Keratinocyte (primary cell): ENCODE measurements around the gene EIF2B1.

Source experiments
- CTCF ChIP-seq, 3 experiments: IDR thresholded peaks in 1 of 3; conservative IDR thresholded peaks in 1 of 3; optimal IDR thresholded peaks in 1 of 3; 2 replicates in 2 of 3; 3 replicates in 1 of 3; pipeline versions ENCODE3 to v1.5.1; 2011; ENCODE audit warnings: low read length in 3 of 3, mild to moderate bottlenecking in 3 of 3, moderate library complexity in 2 of 3, control low read depth in 1 of 3, inconsistent platforms in 1 of 3; ENCODE audit not compliant: insufficient read depth in 2 of 3; ENCODE audit errors: extremely low read depth in 1 of 3
- EZH2 ChIP-seq: IDR thresholded peaks from one replicate; pipeline ENCODE4 v1.6.1; 2012; ENCODE audit warnings: inconsistent platforms, mild to moderate bottlenecking, low read length, moderate library complexity

DNA sequence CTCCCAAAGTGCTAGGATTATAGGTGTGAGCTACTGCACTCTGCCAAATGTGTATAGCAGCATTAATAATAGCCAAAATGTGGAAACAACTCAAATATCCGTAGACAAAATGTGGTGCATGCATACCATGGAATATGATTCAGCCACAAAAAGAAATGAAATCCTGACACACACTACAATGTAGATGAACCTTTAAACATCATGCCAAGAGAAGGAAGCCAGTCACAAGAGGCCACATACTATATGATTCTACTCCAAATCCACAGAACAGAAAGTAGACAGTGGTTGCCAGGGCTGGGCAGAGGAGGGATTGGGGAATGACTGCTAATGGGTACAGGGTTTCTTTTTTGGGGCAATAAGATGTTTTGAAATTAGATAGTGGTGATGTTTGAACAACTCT lies 56.9 kb downstream of the EIF2B1 start:
- no peak for TF ChIP-seq EZH2
- TF ChIP-seq CTCF (optimal IDR thresholded peaks at IDR 0.05 in 1 of 3, IDR thresholded peaks at IDR 0.05 in 1 of 3, conservative IDR thresholded peaks at IDR 0.05 in 1 of 3; ENCODE audit: extremely low read depth in 1 of 3, insufficient read depth in 2 of 3, low read length in 3 of 3) = no peak
